GM21619 (cell line): ENCODE measurements around the gene COX7A2L.
"Not testable (repeated sequence)": the region's sequence is repeated elsewhere in the genome, so short reads cannot be mapped to it uniquely, and the experiment has no call there.

Experiments
- ATAC-seq: cut with Tn5 transposase; IDR thresholded peaks from one replicate; pipeline ENCODE4 v1.9.1; 2021; ENCODE audit not compliant: unreplicated experiment

The COX7A2L gene

GRCh38 chr2:42360890-42361727, at the start of gene COX7A2L:
TSS of gene COX7A2L (minus strand) at chr2:42361217. CDS start at chr2:42361161, 56 bp downstream.
- peak; percentile 85 for ATAC-seq

GRCh38 chr2:42408009-42408408, 47.0 kb upstream of the COX7A2L start:
- ATAC-seq = no peak

GRCh38 chr2:42407476-42407875, 46.5 kb upstream of the COX7A2L start:
- no peak for ATAC-seq

GRCh38 chr2:42404676-42405075, 43.7 kb upstream of the COX7A2L start:
- no peak for ATAC-seq

GRCh38 chr2:42401773-42402172, 40.8 kb upstream of the COX7A2L start:
- no peak for ATAC-seq

GRCh38 chr2:42398052-42398451, 37.0 kb upstream of the COX7A2L start:
- not testable (repeated sequence) for ATAC-seq

GRCh38 chr2:42393320-42393719, 32.3 kb upstream of the COX7A2L start:
- not testable (repeated sequence) for ATAC-seq

GRCh38 chr2:42392191-42392590, 31.2 kb upstream of the COX7A2L start:
- no peak for ATAC-seq

GRCh38 chr2:42390401-42390969, 29.5 kb upstream of the COX7A2L start:
- no peak for ATAC-seq

- peak; percentile 61 for ATAC-seq
Measured at GRCh38 chr2:42386682-42387081, 25.7 kb upstream of the COX7A2L start.

GRCh38 chr2:42385225-42385624, 24.2 kb upstream of the COX7A2L start:
- no peak for ATAC-seq

GRCh38 chr2:42383855-42384530, 23.0 kb upstream of the COX7A2L start:
- no peak for ATAC-seq

- ATAC-seq = no peak
Measured at GRCh38 chr2:42382144-42382543, 21.1 kb upstream of the COX7A2L start.

GRCh38 chr2:42380026-42380425, 19.0 kb upstream of the COX7A2L start:
- not testable (repeated sequence) for ATAC-seq

GRCh38 chr2:42378415-42378814, 17.4 kb upstream of the COX7A2L start:
- ATAC-seq = no peak

- no peak for ATAC-seq
Measured at GRCh38 chr2:42376758-42377157, 15.7 kb upstream of the COX7A2L start.

- no peak for ATAC-seq
Measured at GRCh38 chr2:42372474-42373200, 11.6 kb upstream of the COX7A2L start.

- no peak for ATAC-seq
Measured at GRCh38 chr2:42371611-42372473, 10.8 kb upstream of the COX7A2L start.

- ATAC-seq = no peak
Measured at GRCh38 chr2:42369532-42370229, 8.7 kb upstream of the COX7A2L start.
